Measurements from ENCODE around the gene POLE2. TPM values are rescaled to one million over a fixed set of nuclear protein-coding genes. Genes with fewer than 3 reads are reported as not detected.

The POLE2 gene
- total RNA-seq, 2 experiments from 2014 or later = 28.6 to 30.3 TPM

GRCh38 chr14:49612251-49612650, 75.8 kb downstream of the POLE2 start:
- Histone ChIP-seq H3K4me3 (ENCODE audit: low read depth, low read length, poor library complexity, severe bottlenecking) (no peak overlapping the region), H3K27ac (ENCODE audit: low read depth, low read length, poor library complexity, severe bottlenecking) (no peak overlapping the region), H3K4me1 (ENCODE audit: insufficient read depth, low read length, poor library complexity, severe bottlenecking) (peaks cover 5% of the 10 kb centered on the region), H3K4me2 (ENCODE audit: low read length) (no peak overlapping the region), H3K36me3 (ENCODE audit: insufficient read depth, low read length) (peaks cover 94% of the 10 kb centered on the region), H3K9me2 (ENCODE audit: insufficient read depth, low read length) (no peaks in the 10 kb centered on the region), H3K79me2 (ENCODE audit: insufficient read depth, low read depth, low read length) (peaks cover 71% of the 10 kb centered on the region; the same call in 1 of the 2 replicates), H3K9me3 (ENCODE audit: low read length) (no peaks in the 10 kb centered on the region), H4K20me1 (ENCODE audit: insufficient read depth, low read length) (peaks cover 5% of the 10 kb centered on the region; the same call in 1 of the 2 replicates), H2AFZ (ENCODE audit: low read length) (no peak overlapping the region)
- intact Hi-C loops (cut with micrococcal nuclease; ENCODE audit: unreplicated experiment) = no loop called here
- no peak for DNase-seq (ENCODE audit: low spot score)
- POLR2A ChIA-PET = interaction anchor here (0.6 to 1.5 kb wide), 5 partner anchors 11 to 254 kb away, joined by 3 to 8 read pairs (median 3); partner anchors contain the start of gene LRR1
- CTCF ChIA-PET (ENCODE audit: unreplicated experiment) = no interaction called here
- TF ChIP-seq CTCF (conservative IDR thresholded peaks at IDR 0.05; ENCODE audit: low read length) (no peak), EZH2phosphoT487 (IDR thresholded peaks at IDR 0.05; ENCODE audit: borderline replicate concordance, low read depth, low read length) (no peak)
- no TSS peak for BruUV-seq (replicated peaks)

- Histone ChIP-seq H3K36me3 (ENCODE audit: insufficient read depth, low read length) (peaks cover 97% of the 10 kb centered on the region), H4K20me1 (ENCODE audit: insufficient read depth, low read length) (no peaks in the 10 kb centered on the region), H2AFZ (ENCODE audit: low read length) (no peak overlapping the region), H3K79me2 (ENCODE audit: insufficient read depth, low read depth, low read length) (peaks cover 71% of the 10 kb centered on the region; the same call in 1 of the 2 replicates), H3K4me3 (ENCODE audit: low read depth, low read length, poor library complexity, severe bottlenecking) (no peak overlapping the region), H3K4me1 (ENCODE audit: insufficient read depth, low read length, poor library complexity, severe bottlenecking) (no peaks in the 10 kb centered on the region), H3K9me3 (ENCODE audit: low read length) (no peaks in the 10 kb centered on the region), H3K4me2 (ENCODE audit: low read length) (no peak overlapping the region), H3K9me2 (ENCODE audit: insufficient read depth, low read length) (no peaks in the 10 kb centered on the region), H3K27ac (ENCODE audit: low read depth, low read length, poor library complexity, severe bottlenecking) (no peak overlapping the region)
- no peak for DNase-seq (ENCODE audit: low spot score)
- TF ChIP-seq CTCF (conservative IDR thresholded peaks at IDR 0.05; ENCODE audit: low read length) = no peak
- no peak for TF ChIP-seq EZH2phosphoT487 (IDR thresholded peaks at IDR 0.05; ENCODE audit: borderline replicate concordance, low read depth, low read length)
- intact Hi-C loops (cut with micrococcal nuclease; ENCODE audit: unreplicated experiment) = no loop called here
- ChIA-PET POLR2A (interaction anchor here (0.8 to 1.0 kb wide), 2 partner anchors 8 to 13 kb away, joined by 3 read pairs; partner anchors contain the start of genes MGAT2 and RPL36AL), CTCF (ENCODE audit: unreplicated experiment) (no interaction called here)
- BruUV-seq (replicated peaks) = TSS peak; percentile 26
Measured at GRCh38 chr14:49607583-49607982, 80.4 kb downstream of the POLE2 start.

All from OCI-LY7 (cell line).